Measurements from ENCODE around the gene MERTK.
"Not testable (repeated sequence)": the region's sequence is repeated elsewhere in the genome, so short reads cannot be mapped to it uniquely, and the experiment has no call there.

Gene MERTK

DNA sequence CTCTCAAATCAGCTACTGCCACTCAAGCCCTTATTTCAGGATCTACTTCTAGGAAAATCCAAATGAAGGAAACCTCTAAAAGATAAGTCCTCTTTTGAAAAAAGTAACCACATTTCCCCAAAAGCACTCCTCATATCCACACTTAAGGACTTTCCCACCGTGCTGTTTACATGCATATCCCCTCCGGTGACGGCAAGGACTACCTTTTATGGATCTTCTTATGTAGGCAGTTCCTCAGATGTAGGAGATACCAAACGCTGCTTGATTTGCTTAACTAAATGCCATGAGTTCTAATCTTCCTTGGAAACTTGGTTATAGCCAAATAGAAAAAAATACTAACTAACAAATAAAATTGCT is 149.8 kb downstream of the MERTK start:
- DNase-seq, result no peak

DNA sequence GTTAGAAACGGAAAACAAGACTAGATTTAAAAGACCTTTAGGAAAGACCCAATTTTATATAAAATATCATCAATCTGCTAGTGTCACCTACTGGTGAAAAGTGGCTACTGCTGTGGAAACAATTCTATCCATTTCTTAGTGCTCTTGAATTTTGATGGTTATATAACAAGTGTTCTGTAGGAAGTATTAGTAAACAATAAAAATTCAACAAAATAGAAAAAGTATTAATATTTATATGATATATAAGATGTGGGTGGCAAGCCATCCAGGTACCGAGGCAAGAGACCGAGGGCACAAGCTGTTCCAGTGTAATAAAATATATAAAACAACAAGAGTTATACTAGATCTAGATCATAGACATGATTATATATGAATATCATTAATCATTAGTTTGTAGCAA is 150.5 kb downstream of the MERTK start:
- no peak for DNase-seq

DNA sequence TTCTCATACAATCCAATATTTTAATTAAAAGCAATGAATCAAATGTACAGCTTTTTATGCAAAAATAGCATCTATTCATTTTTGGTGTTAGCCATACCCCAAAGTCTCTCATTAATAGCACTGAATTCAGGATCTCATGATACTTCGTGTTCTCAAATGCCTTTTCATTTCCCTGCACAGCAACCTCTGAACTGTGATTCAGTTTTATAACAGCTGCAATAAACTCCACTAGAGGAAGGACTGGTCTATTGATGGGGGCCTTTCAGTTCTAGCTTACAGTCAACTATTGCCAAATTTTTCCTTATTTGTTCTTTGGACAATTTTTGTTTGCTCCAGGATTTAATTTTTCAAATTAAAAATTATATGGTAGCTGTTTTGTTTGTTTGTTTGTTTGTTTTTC is 151.9 kb downstream of the MERTK start:
- no peak for DNase-seq

DNA sequence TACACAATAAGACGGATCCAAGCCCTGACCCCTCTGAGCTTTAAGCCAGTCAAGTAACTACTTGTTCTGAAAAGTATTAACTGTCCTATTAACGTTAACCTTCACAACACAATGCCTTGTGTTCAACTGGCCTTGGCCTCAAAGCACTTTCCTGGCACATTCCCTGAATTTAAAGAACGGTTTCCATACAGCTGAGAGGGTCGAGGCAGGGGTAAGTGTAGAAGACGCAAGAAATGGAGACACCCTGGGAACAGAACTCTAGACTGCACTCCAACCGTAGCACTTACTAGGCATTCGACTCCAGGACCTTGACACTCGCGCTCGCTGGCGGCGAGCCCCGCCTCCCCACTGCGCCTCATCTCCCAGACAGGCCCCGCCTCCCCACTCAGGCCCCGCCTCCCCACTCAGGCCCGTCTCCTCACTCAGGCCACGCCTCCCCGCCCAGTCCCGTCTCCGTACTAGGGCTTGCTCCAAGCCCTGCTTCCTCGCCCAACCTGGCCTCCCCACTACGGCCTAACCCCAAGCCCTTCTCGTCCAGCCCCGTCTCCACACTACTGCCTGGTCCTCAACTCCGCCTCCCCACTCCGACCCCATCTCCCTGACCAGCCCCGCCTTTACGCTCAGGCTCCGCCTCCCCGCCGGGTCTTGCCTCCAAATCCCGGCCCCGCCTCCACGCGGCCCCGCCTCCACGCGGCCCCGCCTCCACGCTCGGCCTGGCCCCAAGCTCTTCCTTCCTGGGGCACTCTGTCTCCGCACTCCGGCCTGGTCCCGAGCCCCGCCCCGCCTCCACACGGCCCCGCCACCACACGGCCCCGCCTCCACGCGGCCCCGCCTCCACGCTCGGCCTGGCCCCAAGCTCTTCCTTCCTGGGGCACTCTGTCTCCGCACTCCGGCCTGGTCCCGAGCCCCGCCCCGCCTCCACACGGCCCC is 155.8 kb downstream of the MERTK start:
- peak; percentile 99 for DNase-seq

DNA sequence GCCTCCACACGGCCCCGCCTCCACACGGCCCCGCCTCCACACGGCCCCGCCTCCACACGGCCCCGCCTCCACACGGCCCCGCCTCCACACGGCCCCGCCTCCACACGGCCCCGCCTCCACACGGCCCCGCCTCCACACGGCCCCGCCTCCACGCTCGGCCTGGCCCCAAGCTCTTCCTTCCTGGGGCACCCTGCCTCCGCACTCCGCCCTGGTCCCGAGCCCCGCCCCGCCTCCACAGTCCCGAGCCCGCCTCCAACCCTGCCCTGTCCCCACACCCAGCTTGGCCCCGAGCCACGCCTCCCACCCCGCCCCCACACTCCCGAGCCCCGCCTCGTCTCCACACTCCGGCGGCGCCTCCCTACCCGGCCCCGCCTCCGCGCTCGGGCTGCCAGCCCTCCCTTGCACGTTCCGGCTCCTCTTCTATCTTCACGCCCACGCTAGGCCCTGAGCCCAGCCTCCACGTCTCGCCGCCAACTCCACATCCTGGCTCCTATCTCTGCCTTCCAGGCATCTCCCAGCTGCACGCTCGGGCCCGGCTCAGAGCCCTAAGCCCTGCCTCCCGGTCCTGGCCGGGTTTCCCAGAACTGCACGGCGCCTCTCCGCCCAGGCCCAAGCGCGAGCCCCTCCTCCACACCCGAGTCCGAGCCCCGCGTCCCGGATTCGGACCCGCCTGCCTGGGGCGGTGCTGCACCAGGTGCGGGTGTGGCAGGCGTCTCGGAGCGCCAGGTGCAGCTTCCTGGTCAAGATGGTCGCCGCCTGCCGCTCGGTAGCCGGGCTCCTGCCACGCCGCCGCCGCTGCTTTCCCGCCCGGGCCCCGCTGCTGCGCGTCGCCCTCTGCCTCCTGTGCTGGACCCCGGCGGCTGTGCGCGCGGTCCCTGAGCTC is 156.7 kb downstream of the MERTK start, which contains the start of gene TMEM87B:
TSS of gene TMEM87B (plus strand) at position 423 of the 883 bp plus-strand sequence. CDS start at position 746, 323 bp downstream.
- peak; percentile 99 for DNase-seq

DNA sequence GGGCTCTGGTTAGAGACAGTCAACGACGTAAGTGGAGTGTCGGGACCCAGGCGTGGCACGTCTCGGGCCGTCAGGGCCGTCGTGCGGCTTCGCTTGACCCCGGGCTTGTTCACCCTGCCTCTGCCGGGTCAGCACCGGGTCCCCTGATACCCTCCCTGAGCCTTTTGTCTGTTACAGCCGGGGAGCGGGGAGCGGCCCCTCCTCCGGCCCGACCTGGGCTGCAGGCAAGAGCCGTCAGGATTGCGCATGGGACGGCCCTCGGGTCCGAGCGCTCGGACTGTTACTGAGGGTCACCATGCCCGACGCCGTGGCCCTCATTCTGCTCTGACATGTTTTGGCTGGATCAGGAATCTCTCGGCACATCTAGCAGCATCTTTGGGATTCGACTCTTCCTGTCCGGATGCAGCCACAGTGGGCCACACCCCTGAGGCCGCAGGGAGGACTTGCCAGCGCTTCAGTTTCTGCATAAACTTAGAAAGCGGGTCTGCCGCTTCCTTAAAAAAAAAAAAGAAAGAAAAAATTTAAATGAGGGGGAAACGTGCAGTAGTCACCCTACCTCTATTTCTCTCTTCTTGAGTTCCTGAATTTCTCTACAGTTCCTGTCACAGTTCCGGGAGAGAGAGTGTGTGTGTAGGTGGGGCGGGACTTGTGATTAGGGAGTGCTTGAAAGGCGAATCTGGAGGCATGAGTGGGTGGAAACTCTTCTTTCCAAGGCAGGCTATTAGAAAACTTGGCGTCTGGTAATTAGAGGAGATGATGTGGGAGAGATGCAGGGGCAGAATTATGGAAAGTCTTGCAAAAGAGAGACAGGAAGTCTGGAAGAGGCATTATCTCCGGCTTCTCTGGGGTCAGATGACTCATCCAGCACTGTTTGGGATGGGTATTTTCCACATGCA is 157.6 kb downstream of the MERTK start:
- DNase-seq, result peak; percentile 24

DNA sequence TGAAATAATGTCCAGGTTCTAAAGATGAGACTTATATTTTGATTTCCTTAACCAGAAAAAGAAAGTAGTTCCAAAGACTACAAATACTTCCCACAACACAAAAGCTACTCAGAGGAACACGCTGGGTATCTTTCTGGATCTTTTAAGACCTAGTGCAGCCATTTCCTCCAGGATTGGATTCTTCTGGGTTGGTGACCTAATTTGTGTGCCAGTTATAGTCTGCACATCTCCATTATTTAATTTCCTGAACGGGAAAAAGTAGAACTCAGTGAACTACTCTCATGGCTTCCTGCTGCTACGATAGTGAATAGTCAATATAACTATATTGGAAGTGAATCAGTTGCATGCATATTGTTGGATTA is 158.2 kb downstream of the MERTK start:
- DNase-seq, result no peak

DNA sequence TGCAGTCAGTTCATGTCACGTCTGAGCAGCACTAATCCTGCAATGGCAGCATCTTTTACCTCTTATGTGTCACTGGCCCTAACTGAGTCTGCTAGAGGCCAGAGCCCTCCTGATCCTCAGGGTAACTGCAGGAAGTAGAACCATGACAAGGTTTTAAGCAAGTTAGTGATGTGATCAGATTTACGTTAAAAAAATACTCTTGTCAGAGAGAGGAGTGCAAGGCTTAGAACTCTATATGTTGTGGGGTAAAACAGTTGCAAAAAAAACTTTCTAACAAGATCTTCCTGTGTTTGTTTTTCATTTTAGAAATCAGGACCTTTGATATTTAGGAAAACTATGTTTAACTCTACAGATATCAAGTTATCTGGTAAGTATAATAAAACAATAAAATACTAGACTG is 161.3 kb downstream of the MERTK start:
- no peak for DNase-seq

DNA sequence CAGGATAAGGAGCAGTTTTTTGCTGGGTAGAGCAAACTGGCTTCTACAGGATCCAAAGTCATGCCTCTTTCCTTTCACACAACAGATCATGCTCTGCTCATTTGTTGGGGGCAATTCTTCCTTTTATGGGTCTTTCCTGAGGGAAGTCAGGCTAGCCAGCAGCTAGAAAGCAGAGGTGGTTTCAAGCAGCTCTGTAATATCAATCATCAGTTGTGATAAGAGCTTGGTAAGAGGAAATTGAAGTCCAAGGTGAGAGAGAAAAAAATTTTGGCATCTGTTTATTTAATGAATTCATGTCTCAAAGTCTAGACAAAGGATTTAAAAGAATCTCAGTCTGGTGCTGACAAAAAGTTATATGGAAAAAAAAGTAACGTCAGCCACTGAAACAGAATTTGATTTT is 162.9 kb downstream of the MERTK start:
- DNase-seq, result no peak

DNA sequence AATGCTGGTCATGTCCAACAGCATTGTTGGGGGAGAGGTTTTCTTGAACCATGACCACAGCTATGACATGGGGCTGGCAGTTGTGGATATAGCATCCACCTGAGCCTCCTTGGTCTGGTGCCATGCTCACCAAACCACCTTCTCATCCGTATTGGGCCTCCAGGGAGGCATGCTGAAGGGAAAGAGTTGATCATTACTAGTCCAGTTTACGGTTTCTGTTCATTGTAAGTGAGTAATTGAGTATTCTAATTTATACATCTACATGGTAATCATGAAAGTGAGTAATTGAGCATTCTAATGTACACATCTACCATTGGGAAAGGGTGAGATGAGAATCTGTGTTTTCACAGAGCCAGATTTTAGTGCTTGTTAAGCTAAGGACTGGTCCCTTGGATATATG is 163.4 kb downstream of the MERTK start:
- no peak for DNase-seq

DNA sequence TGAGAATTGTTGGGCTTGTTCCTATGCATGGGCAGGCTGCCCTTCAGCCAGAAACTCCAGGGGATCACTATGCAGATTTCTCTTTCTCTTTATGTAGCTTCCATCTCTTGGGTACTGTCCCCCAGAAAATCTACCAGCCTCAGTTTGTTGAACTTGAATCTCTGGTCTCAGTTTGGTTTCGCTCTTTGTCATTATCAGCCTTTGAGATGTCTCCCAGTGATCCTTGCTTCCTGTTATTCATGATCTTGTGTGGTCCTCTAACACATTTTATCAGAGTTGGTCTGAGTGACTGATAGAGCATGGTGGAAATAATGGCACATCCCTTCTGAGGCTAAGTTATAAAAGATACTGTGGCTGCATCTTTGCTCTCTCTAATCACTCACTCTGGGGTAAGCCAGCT is 164.5 kb downstream of the MERTK start:
- DNase-seq, result no peak

DNA sequence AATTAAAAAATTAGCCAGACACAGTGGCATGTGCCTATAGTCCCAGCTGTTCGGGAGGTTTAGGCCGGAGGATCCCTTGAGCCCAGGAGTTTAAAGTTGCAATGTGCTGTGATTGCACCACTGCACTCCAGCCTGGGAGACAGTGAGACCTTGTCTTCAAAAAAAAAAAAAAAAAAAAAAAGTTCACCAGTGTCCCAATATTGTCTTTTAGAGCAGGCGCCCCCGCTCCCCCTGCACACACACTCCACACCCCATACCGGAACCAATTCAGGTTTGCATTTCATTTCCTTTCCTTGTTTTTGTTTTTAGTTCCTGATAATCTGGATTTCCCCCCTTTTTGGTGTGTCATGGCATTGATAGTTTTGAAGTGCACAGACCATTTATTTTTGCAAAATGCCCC is 167.1 kb downstream of the MERTK start:
- DNase-seq, result no peak

DNA sequence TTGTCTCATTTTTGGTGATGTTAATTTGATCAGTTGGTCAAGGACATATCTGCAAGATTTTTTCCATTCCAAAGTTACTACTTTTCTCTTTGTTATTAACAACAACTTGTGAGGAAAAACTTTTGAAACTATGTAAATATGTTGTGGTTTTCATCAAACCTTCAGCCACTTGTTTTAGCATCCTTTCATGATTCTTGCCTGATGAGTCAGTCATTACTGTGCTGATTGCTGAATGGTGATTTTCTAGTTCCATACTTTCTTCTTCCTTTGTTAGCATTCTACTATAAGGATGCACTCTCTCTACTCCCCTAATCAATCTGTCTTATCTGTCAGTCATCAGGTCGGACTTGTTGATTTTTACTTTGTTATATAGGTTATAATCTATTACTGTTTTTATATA is 167.6 kb downstream of the MERTK start:
- DNase-seq, result no peak

DNA sequence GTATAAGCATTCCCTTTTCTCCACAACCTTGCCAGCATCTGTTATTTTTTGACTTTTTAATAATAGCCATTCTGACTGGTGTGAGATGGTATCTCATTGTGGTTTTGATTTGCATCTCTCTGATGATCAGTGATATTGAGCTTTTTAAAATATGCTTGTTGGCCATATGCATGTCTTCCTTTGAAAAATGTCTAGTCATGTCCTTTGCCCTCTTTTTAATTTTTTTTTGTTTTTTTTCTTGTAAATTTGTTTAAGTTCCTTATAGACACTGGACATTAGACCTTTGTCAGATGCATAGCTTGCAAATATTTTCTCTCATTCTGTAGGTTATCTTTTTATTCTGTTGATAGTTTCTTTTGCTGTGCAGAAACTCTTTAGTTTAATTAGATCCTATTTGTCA is 171.4 kb downstream of the MERTK start:
- DNase-seq, result not testable (repeated sequence)

DNA sequence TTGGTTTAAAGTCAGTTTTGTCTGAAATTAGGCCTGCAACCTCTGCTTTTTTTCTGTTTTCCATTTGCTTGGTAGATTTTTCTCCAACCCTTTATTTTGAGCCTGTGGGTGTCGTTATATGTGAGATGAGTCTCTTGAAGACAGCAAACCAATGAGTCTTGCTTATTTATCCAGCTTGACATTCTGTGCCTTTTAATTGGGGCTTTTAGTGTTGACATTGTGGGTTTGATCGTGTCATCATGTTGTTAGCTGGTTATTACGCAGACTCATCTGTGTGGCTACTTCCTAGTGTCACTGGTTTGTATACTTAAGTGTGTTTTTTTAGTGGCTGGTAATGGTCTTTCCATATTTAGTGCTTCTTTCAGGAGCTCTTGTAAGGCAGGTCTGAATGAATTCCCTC is 175.5 kb downstream of the MERTK start:
- DNase-seq, result no peak

DNA sequence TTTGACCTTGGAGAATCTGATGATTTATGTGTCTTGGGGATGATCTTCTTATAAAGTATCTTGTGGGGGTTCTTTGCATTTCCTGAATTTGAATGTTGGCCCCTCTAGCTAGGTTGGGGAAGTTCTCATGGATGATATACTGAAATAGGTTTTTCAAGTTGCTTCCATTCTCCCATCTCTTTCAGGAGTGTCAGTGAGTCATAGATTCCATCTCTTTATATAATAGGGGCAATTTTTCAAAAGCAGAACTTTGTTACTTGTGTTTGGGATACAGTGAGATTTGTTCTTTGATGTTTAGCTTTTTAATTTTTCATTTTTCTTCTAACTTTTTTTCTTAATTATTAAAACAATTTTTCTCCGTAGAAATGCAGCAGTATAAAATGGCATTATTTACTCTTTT is 176.1 kb downstream of the MERTK start:
- no peak for DNase-seq

DNA sequence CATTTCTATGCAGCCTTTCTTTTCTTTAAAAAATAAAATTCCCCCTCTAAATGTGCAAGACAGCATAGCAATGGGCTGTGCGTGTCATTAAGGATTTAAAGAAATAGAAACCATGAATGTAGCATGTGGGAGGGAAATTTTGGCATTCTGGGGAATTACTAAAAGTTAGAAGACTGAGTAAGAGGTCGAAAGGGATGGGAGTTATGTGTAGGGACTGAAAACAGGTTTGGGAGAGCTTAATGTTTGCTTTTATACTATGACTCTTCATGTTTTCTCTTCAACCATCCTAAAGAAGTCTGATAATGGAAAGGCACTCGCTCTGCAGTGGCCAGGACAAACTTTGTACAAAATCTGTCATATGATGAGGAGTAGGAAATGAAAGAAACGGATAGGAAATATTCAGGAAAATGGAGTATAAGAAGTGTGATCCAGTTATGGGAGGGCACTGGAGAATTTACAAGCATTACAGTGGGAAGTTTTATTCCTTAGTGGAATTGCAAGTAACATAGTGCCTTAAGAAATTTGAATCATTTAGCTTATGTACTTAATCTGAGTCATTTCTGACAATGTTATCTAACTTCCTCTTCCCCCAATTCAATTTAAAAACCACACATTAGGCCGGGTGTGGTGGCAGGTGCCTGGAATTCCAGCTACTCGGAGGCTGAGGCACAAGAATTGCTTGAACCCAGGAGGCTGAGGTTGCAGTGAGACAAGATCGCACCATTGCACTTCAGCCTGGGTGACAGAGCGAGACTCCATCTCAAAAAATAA is 177.3 kb downstream of the MERTK start:
- DNase-seq, result no peak

DNA sequence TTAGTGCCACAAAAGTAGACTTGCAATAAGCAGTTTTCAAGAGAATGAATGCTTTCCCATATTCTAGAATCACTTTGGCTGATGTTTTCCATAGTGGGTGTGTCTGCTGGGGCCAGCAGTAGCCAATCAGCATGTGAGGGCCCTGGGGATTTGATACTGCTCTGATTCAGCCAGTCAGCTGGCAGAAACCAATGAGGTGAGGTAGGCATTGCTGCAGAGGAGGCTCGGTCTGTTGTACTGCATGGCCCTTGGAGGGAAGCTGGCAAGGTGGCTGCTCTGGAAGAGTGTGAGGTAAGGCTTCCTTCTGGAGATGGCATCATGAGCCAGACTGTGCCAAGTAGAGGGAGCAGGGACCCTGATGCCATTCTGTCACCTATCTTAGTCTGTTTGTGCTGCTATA is 179.4 kb downstream of the MERTK start:
- DNase-seq, result no peak
